HG02870 (cell line): Measurements from ENCODE around the gene PTPRN2.

Experiments used
- ATAC-seq: cut with Tn5 transposase; IDR thresholded peaks from one replicate; pipeline ENCODE4 v1.9.1; 2021; ENCODE audit warnings: mild to moderate bottlenecking, moderate library complexity; ENCODE audit not compliant: unreplicated experiment

Gene PTPRN2

DNA sequence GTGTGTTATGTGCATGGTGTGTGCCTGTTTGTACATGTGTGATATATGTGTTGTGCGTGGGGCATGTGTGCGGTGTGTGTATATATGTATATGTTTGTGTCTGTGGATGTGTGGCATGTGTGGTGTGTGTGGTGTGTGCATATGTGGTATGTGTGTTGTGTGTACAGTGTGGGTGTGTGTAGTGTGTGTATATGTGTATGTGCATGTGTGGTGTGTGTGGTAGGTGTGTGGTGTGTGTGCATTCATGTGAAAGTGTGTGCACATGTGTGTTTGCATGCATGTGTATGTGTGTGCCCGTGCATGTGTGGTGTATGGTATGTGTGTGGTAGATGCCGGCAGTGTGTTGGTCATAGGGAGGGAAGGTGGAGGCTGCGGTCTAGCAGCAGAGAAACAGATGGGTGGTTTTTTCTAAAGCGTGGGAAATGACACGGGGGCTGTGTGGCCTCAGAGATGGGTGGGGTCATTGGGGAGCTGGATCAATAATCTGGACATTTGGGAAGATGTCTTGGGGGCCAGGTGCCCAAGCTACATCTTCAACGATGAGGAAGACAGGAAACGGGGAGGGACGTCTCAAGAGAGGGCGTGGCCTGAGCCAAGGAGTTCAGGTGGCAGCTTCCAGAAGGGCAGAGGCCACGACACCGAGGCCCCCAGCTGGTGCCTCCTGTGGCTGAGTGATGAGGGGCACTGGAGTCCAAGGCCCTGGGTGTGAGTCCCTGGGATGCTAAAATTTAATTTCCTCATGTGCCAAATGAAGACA is 769.5 kb downstream of the PTPRN2 start:
- ATAC-seq = no peak

DNA sequence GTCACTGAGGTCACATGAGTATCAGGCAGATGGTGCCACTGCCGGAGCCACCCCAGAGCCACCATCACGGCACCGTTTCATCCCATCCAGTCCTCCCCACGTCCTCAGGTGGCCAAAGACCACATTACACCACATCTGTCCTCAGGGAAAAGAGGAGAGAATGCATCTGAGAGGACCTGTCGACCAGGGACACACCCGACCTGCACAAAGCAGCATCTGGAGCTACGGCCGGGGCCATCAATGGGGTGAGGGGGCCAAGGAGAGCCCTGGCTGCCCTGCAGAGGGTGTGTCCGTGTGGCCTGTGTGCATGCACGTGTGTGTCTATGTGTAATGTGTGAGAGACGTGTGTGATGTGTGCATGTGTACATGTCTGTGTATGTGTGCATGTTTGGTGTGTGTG is 770.2 kb downstream of the PTPRN2 start:
- no peak for ATAC-seq

DNA sequence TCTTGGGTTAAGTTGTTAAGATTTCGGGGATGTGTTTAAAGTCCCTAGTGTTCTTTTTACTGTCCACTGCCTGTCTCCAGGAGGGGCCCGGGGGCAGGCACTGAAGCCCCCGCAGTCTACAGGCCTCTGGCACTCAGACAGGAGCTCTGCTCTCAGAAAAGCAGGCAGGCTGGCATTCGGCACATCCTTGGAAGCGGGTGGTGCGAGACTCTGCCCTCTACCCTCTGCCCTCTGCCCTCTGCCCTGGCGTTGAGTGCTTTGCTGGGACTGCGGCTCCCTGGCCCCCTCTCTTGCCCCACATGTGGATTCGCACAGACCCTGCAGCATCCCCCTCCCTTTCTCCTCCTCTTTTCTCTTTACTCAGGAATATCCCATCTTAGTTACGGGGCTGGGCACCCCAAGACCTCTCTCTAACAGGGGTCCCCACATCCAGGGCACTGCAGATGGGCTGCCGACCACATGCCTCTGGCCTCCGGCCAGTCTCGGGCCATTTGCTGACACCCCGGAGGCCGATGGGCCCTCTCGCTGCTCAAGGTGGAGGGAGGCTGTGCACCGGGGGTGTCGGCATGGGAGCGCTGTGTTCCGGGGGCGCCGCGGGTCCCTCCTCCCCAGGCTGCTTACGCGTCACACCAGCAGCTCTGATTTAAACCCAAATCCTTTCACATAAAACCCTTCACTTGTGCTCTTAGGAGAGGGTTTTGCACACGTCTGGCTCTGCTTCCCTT is 770.9 kb downstream of the PTPRN2 start:
- ATAC-seq = no peak

DNA sequence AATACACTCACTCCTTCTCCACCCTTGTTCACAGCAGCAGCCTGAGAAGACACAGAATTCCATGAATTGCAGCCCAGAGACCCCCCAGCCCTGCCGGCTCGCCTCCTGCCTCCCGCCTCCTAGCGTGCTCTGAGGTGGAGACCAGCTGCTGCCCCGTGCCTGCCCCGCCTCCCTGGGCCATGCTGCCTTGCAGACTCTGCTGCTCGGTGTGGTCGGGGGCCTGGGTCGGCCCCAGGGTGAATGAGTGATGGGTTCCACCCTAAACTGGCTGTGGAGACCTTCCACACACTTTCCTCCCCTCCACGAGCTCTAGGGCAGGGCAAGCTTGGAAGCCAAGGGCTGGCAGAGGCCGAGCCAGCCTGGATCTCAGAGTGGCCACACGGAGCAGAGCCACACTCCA is 771.5 kb downstream of the PTPRN2 start:
- no peak for ATAC-seq

DNA sequence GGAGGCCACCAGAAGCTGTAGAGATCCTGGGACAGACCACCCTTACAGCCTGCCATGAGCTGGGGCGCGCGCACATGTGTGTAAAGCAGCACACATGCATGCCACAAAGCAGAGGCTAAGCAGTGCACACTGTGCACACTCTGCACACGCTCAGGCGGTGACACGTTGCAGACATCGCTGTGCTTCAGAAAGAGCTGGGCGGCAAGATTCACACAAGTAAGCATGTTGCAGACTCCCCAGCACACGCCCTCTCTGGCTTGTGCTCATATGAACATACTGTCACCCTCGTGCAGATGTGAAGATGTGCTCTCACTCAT is 772.0 kb downstream of the PTPRN2 start:
- no peak for ATAC-seq

DNA sequence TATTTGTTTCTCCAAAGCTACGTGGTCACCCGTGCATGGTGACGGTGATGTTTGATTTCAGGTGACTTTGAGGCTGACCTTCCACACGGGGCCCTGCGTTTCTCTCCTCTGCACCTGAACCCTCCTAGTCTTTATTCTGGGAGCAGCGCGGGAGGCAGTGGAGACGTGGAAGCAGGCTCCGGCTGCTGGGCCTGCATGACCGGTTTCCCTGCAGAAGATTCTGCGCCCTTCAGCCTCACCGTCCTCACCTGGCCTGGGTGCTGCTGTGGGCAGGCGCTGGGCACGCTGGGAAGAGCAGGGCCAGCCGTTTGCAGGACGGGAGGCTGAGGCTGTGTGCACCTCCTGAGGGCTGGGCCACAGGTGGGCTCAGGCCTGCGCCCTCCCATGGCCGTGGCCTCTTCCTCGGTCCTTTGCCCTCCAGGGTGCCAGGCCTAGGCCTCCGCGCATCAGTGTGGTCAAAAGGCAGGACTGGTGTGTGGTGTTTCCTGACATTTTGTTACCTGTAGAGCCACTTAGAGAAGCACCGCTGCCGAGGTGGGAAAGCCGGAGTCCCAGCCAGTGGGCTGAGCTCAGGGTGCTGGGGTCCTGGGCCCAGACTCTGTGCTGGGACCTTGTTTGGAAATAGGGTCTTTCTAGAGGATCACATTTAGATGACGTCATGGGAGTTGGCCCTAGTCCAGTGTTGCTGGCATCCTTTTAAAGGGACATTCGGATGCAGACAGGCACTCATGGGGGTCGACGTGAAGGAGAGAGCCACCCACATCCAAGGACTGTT is 772.5 kb downstream of the PTPRN2 start:
- ATAC-seq = no peak

DNA sequence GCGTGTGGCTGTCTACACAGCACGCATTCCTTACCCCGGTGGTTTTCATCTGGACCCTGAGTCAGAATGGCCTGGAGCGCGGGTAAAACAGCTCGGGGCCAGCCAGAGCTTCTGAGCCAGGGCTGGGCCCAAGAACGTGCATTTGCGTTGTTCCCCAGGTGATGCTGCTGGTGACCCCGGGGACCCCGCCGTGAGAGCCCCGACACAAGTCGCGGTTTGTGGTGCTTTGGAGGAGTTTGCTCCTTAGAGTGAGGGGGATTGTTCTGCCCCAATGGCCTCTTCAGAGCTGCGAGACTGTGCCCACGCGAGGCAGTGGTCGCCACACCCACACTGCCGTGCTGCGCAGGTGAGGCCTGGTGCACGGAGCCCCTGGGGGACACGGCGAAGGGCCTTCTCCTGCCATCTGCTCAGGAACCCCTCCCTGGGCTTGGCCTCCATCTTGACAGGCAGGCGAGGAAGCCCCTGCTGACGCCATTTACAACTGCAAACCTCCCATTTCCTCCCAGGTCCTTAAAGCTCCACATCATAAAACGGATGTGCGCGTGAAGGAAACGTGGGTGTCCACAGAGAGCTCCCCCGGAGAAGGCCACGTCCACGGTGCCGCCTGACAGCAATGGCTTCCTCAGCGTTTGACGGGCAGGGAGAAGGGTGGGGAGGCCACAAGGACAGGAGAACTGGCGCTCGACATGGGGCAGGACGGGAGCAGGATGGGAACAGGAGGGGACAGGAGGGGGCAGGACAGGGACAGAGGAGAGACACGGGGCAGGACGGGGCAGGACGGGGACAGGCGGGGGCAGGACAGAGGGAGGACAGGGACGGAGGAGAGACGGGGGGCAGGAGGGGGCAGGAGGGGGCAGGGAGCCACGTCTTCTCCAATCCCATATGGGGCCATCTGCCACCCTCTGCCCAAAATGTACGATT is 773.6 kb downstream of the PTPRN2 start:
- ATAC-seq = no peak

DNA sequence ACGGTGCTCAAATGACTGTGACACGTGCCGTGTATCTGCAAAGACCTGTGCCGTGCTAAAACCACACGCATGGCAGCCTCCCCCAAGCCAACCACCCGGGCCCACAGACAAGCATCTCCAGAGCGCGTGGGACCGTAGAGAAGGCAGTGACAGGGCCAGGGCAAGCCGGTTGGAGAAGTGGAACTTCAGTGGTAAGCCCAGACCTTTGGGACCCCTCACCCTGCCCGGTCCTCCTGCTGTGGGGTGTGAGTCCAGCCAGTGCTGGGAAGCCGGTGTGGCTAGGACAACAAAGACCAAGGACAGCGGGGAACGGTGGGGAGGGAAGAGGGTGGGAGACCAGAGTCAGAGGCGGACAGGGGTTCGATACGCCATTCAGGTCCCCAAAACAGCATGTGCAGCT is 774.6 kb downstream of the PTPRN2 start:
- ATAC-seq = no peak

DNA sequence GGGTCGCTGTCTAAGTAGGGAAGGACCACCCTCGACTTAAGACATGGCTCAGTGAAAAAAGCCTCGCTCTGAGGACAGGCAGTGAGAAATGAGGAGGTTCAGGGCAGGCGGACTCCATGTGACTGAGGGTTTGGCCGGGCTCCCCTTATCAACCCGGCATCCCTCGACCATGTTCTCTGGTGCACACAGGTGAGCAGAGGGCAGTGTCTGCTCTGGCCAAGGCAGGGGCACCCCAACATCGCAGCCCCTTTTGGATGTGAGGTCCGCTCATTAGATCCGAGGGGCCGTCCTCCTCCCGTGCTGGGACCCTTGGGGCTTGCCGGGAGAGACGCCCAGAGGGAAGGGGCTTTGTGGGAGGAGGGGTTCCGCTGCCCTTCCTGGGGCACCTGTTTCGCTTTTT is 775.7 kb downstream of the PTPRN2 start:
- ATAC-seq = no peak

DNA sequence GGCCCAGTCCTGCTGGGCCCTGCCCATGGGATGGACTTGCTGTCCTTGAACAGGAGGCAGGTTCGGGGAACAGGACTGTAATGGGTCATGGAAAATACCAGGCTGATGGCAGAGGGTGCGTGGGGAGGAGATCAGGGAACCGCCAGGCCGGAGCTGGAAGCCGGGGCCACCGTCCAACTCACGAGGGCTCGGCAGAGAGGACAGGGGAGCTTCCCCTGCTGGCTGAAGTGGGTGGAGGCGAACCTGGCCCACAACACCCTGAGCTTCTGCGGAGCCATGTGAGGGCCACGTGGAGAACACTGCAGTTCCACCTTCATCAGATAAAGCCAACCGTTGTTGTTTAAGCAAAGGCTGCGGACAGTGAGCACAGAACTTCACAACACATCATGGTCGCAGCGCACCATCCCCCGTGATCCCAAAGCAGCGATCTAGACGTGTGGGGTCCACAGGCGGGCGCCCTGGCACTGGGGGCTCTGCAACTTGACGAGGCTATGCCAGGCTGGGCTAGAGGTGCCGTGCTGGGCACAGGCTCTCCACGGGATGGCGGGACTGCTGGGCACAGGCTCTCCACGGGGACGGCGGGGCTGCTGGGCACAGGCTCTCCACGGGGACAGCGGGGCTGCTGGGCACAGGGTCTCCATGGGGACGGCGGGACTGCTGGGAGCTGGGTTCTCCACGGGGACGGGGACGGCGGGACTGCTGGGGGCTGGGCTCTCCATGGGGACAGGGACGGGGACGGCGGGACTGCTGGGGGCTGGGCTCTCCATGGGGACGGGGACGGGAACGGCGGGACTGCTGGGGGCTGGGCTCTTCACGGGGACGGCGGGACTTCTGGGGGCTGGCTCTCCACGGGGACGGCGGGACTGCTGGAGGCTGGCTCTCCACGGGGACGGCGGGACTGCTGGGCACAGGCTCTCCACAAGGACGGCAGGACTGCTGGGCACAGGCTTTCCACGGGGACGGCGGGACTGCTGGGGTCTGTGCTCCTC is 777.5 kb downstream of the PTPRN2 start:
- ATAC-seq = no peak

DNA sequence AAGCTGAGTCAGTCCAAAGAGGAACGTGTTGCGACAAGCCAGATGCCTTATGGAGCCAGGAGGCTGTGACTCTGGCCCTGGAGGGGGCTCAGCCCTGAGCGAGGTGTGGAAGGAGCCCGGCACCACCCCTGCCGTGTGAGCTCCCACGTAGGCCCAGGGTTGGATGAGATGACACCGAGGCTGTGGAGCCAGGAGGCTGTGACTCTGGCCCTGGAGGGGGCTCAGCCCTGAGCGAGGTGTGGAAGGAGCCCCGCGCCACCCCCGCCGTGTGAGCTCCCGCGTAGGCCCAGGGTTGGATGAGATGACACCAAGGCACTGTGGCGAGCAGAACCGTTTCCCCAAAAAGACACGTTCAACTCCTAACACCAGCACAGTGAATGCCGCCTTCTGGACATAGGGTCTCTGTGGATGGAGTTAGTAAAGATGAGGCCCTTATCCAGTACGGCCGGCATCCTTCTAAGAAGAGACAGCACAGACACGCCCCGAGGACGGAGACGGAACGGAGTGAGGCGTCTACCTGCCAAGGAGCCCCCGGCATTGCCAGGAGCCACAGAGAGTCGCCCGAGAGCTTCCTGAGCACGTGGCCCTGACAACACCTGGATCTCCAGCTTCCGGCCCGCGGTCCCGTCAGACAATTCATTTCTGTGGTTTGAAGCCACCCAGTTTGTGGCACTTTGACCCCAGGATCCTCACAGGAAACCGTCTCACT is 778.3 kb downstream of the PTPRN2 start:
- ATAC-seq = no peak

DNA sequence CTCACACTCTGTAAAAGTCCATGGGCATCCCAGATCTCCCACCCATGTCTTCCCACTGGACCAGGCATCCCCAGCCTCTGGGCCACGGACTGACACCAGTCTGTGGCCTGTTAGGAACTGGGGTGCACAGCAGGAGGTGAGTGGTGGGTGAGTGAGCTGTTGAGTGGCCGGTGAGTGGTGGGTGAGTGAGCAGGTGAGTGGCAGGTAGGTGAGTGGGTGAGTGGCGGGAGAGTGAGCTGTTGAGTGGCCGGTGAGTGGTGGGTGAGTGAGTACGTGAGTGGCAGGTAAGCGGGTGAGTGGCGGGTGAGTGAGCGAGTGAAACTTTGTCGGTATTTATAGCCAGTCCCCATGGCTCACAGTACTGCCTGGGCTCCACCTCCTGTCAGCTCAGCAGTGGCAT is 779.6 kb downstream of the PTPRN2 start:
- ATAC-seq = no peak

DNA sequence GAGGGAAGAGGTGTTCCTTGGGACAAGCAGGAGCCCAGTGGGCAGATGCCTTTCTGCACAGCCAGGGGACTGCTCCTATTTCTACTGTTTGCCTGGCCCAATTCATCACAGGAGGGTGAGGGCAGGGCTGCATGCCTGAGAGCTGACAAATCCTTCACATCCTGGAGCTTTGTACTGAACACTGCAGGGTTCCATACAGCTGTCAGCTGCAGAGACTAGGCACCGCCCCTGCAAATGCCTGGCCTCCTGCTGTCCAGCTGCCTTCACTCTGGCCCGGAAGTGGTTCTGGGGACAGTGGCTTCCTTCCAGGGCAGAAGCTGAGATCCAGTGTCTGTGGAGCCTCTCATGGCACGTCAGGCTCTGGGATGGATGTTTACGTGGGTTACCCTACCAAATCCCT is 780.1 kb downstream of the PTPRN2 start:
- ATAC-seq = no peak

DNA sequence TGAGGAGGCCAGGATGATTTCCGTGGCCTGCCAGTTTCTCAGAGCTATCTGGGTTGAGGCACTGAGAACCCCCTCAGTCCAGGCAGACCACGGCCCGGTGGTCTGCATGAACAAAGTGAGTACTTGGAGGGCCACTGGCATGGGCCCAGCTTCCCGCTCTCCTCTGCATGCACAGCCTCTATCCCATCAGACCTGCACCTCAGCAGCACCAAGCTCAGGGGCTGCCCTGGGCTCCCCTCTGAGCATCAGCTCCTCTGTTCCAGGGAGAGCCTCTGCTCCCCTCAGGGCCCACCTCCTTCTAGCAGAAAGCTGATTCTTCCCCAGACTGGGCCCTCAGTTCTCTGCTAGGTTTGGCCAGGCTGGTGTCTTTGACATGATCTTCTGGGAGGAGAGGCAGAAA is 780.9 kb downstream of the PTPRN2 start:
- no peak for ATAC-seq

DNA sequence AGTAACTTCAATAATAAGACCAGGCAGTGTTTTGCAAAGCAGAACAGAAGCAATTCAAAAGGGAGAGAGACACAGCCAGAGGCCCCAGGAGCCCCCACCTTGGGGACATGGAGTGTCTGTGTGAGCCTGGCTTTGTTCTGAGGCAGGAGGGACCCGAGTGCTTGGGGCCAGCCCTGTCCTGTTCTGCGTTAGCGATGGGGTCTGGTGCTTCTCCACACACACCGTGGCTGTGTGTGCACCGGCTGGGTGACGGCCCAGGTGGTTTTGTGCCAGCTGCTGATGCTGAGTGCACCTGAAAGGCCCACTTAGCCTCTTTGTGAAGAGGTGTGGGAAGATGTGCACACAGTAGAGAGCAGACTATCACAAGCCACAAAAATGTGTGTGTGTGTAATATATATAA is 781.9 kb downstream of the PTPRN2 start:
- ATAC-seq = no peak

DNA sequence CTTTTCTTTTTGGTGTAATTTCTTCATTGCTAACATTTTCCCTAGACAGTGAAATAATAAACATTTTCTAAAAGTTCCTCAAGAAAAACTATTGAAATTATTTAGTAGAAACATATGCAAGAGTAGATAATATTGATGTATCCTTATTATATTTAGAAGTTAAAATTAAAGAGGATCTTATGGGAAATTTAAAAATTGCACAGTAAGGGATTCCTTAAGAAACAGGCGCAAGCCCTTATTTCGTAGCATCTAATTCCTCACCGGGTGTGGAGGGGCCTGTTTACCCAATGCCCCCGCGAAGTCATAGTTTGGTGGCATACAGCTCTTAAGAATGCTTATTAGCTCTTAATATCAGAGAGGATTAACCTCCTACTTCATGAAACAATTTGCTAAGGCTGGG is 783.7 kb downstream of the PTPRN2 start:
- ATAC-seq = no peak

DNA sequence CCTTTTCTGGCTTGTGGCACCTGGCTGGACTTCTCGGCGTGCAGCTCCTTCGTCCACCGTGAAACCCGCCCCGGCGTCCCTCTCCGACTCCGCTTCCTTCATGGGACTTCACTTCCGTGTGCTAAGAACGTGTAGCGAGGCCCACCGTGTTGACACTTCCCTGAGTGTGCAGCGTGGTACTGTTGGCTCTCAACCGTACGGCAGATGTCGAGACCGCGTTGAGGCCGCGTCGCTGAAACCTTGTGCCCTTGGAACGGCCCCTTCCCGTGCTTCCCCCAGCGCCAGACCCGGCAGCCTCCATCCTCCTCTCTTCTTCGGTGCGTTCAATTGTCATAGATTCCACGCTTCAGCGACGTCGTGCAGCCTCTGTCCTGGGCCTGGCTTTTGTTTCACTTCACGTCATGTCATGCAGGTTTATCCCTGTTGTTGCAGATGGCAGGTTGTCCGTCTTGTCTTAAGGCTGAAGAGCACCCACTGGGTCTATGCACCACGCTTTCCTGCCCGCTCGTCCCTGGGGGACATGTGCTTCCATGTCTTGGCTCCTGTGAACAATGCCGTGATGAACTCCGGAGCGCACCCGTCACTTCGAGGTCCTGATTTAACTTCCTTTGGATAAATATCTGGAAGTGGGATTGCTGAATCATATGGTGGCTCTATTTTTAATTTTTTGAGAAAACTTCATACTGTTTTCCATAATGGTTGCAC is 785.5 kb downstream of the PTPRN2 start:
- ATAC-seq = no peak

DNA sequence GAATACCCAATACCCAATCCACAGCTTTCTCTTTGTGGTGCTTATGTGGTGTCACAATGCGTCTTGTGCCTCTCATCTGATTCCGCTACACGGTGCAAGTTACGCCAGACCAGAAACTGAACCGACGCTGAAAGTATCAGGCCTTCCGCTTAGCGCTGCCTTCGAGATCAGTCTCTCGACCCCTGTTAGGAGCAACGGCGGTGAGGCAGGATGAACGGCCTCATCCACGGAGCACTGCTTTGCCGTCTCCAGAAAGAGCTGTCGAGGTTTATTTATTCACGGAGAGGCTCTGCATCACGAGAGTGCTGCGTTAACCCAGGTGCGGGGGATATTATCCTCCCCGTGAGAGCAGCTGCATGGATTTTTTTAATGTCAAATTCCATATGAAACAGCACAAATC is 786.5 kb downstream of the PTPRN2 start:
- ATAC-seq = no peak

DNA sequence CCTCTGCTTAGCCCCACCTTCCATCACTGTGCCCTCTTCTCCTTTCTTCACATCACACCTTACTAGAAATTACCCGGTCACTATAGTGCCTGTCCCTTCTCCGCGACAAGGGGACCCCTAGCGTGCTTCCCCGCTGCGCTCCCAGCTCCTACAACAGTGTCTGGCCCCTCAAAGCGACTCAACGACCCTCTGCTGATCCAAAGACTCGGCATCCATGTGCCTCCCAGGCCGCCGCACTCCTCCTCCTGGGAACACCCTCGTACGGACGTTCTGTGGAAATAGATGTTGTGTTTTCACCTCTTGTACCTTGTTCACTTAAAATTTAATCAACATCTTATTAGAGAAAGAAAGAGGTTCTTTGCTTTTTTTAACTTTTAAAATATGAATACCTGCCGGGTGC is 787.3 kb downstream of the PTPRN2 start:
- no peak for ATAC-seq
